HG02973 (cell line): ENCODE measurements around the gene GALM.
"Not testable (repeated sequence)": the region's sequence is repeated elsewhere in the genome, so short reads cannot be mapped to it uniquely, and the experiment has no call there.

Source experiments
- ATAC-seq: cut with Tn5 transposase; IDR thresholded peaks from one replicate; pipeline ENCODE4 v1.9.1; 2021; ENCODE audit warnings: moderate library complexity; ENCODE audit not compliant: unreplicated experiment

The GALM gene

DNA sequence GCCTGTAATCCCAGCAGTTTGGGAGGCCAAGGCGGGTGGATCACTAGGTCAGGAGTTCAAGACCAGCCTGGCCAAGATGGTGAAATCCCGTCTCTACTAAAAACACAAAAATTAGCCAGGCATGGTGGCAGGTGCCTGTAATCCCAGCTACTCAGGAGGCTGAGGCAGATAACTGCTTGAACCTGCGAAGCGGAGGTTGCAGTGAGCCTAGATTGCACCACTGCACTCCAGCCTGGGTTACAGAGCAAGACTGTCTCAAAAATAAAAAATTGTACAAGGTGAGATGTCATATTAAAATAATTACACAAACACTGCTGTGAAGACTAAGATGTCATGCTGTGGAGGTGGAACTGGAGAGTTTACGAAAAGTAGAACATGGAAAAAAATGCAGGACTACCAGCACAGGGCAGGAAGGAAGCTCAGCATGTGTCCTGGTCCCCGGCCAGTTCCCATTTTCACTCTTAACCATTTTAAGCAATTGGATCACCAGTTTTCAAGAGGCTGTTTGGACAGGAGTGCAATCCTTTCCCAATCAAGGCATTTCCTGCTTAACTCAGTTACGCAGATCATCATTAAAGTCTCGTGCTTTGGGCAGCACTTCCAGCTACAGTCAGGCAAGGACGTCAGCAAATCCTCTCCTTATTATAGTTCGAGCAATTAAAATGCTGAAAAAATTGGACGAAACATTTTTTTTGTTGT is 71.2 kb downstream of the GALM start:
- ATAC-seq: not testable (repeated sequence)

DNA sequence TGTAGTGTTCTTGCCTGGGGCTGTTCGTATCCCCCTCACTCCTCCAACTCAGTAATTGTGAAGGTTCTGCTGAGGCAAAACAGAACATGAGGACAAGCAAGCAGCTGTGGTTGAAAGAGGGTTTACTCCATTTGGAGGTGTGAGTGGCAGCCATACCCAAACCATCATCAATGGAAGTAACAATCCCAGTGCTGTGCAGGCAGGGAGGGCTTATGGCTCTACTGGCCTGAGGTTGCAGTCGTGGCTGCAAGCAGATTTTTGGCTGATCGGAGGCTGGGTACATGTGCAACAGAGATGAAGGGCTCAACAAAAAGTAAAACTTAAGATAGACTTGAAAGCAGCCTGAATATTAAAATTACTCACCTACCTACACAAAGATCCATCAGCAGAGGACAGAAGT is 72.0 kb downstream of the GALM start:
- no peak for ATAC-seq

DNA sequence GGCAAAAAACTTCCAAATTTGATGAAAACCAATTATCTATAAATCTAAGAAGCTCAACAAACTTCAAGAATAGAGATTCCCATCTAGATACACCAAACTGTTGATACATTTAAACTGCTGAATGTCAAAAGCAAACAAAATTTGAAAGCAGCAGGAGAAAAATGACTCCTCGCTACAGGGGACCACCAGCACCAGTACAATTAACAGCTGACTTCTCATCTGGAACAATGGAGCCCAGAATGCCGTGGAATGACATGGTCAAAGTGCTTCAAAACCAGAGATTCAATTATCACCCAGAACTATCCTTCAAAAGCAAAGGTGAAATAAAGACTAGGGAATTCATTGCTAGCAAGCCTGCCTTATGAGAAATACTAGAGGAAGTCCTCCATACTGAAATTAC is 73.6 kb downstream of the GALM start:
- ATAC-seq: no peak

DNA sequence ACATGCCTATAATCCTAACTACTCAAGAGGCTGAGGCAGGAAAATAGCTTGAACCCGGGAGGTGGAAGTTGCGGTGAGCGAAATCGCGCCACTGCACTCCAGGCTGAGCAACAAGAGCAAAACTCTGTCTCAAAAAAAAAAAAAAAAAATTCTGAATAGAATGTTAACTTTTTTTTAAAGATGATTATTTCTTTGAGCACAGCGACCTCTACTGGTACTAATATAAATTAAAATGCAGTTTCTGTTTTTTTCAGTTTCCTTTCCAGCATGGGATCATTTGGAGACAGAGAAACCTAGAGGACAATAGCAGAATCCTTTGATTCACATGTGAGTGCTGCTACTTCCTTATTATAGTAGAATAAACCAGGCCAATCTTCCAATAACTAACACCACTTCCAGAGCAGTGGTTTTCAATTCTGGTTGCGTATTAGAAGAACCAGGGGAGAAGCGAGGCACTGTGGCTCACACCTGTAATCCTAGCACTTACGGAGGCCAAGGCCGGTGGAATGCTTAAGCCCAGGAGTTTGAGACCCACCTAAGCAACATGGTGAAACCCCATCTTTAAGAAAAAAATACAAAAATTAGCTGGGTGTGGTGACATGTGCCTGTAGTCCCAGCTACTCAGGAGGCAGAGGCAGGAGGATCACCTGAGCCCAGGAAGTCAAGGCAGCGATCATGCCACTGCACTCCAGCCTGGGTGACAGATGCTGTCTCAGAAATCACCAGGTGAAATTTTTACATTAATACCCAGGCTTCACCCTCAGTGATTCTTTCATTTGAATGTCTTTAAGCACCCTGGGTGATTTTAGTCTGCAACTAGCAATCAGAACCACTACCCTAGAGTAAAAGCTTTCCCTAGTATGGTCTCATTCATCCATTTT is 75.2 kb downstream of the GALM start:
- ATAC-seq: no peak

DNA sequence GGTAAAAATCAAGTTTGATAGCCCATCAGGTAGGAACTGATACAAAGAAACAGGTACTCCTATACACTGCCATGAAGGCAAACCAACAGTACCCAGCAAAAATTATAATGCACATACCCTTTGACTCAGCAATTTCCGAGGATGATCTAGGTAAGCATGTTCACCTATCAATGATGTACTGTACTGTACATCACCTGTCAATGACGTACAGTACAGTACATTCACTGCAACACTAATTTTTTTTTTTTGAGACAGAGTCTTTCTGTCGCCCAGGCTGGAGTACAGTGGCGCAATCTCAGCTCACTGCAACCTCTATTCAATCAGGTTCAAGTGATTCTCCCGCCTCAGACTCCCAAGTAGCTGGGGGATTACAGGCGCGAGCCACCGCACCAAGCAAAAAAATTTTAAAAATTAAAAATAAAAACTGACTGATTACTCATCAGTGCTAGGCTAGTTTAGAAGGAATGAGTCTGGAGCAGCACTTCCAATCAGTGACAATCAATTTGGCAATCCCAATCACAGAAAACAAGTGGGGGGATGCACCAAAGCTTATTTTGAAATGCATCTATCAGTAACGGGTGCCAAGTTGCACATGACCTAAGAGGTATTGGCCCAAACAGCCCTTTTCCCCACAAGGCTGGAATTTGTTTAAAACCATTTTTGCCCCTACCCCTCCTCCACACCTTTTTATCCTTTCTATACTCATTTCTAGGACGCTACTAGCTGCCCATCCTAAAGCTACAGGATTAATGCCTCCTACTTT is 77.1 kb downstream of the GALM start:
- ATAC-seq: no peak

DNA sequence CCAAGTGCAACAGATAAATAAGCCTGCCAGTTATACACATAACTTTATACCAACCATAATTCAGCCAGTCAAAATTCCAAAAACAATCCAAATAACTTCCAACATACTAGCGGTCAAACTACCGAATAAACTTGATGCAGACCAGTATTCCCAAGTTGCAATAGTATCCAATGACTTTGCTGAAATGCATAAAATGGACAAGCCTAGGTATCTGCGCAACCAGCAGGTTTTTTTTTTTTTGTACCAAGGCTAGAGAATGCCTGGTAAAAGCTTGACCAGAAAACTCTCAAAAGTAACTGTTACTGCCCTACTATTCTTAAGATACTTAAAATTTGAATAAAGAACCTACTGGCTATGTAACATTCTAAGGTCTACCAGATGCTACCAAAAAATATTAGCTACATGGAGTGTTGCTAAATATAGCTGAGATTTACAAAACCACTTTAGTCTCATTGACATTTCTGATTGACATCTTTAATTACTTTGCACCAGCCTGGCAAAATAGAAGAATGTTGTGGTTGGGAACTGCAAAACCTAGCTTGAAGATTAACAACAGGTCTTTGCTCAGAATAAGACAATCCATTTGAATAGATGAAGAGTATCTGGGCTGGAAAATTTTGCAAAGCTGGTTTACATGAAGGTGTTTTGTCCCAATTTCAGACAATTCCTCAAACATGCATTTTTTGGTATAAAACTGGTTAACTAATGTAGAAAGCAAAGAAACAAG is 77.9 kb downstream of the GALM start:
- ATAC-seq: no peak

DNA sequence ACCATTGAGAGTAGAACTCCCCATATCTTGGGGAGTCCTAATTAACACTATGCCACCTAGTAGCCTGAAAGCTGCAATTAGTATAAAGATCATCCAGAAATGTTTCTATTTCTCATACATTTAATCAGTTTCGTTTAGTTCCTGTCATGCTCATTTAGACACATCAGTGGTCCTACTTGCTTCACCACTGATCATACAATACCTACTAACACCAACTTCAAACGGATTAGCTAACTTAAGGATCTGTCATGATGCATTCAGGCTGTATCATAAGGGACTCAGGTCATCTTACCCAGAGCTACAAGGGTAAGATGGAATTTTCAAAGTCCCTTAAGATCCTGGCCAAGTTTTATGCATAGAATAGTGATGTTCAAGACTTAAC is 78.5 kb downstream of the GALM start:
- ATAC-seq: no peak

DNA sequence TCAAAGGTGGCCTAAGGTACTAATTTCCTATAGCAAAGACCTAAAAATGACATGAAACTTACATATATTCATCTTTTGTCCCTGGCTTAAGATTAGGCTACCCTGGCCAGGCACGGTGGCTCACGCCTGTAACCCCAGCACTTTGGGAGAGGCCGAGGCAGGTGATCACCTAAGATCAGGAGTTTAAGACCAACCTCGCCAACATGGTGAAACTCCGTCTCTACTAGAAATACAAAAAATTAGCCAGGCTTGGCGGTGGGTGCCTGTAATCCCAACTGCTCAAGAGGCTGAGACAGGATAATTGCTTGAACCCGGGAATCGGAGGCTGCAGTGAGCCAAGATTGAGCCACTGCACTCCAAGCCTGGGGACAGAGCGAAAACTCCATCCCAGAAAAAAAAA is 79.4 kb downstream of the GALM start:
- no peak for ATAC-seq

DNA sequence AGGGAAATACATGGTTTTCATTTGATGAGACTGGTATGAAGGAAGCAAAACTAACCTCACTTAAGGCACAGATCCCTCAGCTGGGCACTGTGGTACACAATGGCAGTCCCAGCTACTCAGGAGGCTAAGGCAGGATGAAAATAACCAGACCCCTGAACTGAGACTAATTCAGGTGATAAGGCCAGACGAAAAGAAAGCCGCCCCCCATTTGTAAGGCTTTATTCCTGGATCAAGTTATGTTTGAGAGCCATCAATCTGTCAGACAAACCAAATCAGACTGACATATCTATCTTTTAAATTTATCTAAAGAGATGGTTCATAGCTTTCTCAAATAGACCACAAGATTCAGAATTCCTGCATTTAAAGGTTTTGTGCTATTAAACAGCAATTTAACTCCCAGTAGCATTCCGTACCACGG is 81.1 kb downstream of the GALM start:
- no peak for ATAC-seq

DNA sequence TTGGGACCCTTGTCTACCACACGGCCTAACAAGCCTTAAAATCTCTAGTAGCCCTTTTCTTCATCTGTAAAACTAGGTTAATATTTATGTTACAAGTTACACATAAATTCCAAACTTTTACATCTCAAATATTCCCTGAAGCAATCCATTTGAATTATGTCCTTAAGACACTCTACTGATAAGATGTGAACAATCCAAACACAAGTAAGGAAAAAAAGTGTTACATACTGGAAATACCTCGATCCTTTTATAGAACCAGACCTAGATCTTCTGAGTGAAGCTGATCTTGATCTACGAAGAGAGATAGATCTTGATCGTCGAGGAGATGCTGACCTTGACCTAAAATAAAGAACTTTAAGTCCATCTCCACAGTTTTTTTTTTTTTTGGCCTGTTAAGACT is 81.9 kb downstream of the GALM start:
- ATAC-seq: no peak

DNA sequence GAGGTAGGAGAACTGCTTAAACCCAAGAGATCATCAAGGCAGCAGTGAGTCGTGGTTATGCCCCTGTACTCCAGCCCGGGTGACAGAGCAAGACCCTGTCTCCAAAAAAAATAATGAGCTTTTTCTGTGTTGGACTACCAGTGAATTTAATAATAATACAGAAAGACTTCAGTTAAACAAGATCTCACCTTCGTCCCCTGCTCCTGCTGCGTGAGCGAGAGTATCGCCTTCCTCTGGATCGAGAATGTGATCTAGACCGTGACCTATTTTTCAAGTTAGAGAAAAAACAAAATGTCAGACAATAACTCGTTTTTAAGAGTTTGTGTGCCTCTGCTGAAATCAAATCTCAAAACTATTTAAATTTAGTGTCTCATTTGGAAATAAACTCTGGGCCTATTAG is 82.5 kb downstream of the GALM start:
- ATAC-seq: no peak

DNA sequence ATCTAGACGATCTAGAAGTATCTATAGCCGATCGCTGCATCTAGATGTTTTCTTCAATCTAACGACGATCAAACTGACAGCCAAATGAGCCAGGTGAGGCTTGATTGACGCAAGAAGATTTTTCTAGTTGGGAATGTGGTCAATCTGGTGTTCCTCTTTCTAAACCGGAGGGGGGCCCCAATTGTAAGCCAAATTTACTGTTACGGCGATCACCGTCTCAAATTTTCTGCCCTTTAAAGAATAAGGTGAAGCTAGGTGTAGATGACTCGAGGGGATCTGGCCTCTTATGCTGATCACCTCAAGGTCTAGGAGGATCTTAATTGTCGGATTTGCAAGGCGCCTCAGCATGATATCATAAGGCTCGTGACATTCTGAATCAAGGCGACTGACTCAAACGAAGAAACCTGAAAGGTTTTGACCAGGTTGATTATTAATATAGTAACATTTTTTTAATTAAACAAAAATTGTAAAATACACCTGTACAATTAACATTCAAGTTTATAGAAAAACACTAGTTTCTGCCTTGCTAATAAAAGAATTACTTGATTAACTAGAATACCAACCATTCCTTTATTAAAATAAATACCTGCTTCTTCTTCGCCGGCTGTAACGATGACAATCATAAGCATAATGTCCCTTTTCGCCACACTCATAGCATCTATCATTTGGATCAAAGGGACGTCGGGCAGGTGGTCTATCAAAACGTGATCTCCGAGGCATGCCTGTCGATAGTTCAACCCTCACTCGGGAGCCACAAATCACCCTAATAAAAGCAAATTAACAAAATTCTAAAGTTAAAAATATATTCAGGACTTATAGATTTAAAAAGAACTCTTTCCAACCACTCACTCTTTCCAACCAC is 83.3 kb downstream of the GALM start:
- no peak for ATAC-seq

DNA sequence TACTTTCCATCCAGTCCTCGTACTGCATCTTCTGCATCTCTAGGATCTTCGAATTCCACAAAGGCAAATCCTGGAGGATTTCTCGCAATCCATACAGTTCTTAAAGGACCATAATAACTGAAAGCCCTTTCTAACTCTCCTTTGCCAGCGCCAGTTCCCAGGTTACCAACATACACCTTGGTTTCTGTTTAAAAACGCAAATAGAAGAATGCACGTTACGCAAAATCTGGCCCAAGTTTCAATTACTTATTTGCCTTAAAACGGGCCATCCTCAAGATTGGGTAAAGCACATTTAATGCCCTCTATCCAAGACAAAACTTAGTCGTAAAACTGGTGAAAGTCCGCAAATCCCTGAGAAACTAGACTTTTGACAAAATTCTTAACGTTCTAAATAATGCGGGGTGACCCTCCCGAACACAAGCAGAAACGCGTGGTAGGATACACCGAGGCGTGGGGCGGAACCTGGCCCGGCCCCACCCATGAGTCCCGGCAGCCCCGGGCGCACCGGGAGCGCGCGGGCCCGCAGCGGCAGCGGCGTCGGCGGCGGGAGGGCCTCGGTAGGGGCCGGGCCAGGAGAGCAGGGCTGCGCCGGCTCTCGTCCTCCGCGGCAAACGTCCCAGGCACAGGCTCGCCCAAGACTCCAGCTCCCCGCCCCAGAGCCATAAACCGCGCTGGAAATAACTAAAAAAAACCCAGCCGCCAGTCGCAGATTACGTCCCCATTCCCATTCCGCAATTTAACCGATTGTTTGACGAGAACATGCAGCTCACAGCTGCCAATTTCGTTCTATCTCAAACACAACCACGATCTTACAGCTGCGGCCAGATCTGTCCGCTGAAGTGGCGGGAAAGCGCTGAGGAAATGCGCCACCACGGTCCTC is 84.3 kb downstream of the GALM start:
- peak; percentile 32 for ATAC-seq

DNA sequence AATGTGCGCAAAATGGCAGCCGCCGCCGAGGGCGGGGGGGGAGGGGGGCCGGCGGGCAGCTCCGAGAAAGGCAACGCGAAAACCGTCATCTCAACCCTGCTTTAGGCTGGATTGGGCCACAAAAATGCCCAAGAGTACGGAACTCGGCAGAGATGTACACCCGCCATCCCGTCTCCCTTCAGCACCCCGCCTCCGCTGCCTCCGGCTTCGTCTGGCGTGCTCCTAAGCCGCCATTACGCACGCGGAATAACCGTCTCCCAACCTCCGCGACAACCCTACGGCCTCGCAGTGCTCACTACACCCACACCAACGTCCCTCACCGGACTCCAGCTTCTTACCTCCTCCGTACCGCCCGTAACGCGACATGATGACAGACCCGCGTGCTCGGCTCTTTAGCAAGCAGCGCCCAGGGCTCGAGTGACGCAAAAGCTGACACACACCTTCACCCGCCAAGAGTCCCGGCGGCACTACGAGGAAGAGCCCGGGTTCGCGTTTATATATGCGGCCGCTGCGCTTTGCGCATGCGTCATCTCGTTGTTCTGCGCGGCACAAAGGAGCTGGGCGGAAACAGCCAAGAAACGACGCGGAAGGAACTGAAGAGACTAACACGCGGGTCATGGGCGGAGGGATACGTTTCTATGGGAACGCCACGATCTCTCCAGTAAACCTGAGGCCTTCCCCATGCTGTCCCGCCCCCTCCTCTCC is 85.1 kb downstream of the GALM start, which contains the start of gene SRSF7:
Gene SRSF7 (minus strand): TSS at position 471 of the 705 bp plus-strand sequence. CDS start 105 bp downstream, at position 366.
- ATAC-seq: peak; percentile 74

DNA sequence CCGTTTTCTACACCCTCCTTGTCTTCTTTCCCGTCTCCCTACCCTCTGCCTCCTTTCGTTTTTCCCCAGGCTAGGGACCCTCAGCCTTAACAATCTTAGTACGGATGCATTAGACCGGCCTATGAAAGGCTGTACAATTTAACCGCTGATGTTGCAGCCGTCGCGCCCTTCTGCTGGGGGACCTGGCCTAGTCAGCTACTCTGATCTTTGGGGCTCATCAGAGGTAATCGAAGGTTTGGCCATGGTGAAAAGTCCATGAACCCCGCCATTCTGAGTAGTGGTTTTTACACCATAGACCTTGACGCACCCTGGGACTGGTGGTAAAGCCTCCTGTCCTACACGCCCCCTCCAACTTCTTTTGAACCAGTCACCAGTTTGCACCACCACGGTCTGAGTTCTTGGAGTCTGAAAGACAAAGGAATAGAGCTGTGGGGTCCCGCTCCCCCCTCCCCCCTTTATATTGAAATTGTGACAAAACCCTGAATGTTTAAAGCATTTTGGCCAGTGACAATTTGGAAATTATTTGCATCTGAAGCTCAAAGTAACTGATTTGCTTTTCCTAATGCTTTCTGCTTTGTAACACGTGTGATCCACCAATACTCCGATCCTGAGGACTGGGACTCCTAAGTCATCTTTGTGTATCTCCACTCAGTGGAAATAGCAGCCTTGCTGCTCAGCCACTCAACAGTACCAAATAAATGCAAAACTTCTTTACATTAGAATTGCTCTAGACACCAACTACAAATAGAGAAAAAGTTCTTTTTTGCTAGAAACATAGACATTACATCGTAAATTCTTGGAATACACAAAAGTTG is 85.9 kb downstream of the GALM start:
- ATAC-seq: peak; percentile 14

DNA sequence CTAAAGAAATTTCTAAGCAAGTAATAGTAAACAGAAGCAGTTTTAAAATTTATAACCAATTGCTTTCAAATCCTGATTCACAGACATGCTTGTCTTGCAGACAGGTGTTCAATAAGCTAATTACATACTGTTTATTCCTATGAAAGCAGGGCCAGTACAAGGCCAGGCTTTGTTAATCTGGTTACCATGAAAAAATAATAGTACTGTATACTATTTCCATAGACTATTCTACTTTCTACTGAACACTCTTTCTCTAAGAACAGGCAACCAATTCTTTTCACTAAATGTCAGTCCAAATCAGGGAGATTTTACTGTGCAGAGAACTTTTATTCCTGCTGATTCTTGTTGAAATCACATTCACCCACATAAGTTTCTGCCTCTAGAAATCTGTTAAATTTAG is 88.1 kb downstream of the GALM start:
- ATAC-seq: no peak

DNA sequence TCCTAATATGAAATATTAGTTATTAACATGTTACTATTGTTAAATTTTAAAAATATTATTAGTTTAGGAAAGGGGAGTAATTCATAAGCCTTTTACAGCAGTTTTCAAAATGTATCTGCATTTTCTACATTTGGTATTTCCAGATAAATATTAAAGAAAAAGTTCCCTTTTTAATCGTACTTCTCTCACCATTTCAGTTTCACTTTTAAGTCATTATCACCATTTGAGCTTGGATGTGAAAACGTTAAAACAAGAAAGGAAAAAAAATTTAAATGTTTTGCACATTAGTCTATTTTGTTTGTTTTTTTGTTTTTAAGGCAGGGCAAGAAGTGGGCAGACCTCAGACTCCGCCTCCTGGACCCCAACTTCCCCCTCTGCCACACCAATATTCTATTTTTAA is 88.6 kb downstream of the GALM start:
- ATAC-seq: no peak
